GM12878 (cell line): ENCODE measurements around the gene SORL1. TPM values are rescaled to one million over a fixed set of nuclear protein-coding genes. Genes with fewer than 3 reads are reported as not detected.

Experiments used
- ATAC-seq: fragments of 200-7000 bp; cut with Tn5 transposase; 3 replicates; pipeline ENCODE4 v1.9.1; 2020; ENCODE audit warnings: mild to moderate bottlenecking, moderate library complexity
- BruUV-seq: library from RNA; stranded (reverse); fragments of 400-500 nt; replicated peaks from 2 replicates; lab custom pipeline; 2021; lab: Mats Ljungman, UMichigan
- CTCF ChIA-PET: fragments of 300-600 bp; sonication (Branson Sonifier 250); formaldehyde crosslinking; extraction: SDS; loops from one replicate; lab custom pipeline; 2021; ENCODE audit warnings: inconsistent platforms; lab: Yijun Ruan, JAX
- POLR2A ChIA-PET: fragments of 350-600 bp; formaldehyde crosslinking; extraction: SDS; loops from one replicate; lab custom pipeline; 2021; ENCODE audit warnings: inconsistent platforms; lab: Charles Lee
- RAD21 ChIA-PET: fragments of 300-600 bp; sonication (Branson Sonifier 250); formaldehyde crosslinking; loops from one replicate; lab custom pipeline; 2023; ENCODE audit warnings: antibody characterized with exemption; ENCODE audit not compliant: unreplicated experiment; lab: Charles Lee
- SMC1A ChIA-PET: fragments of 300-600 bp; sonication (Branson Sonifier 250); formaldehyde crosslinking; loops from one replicate; lab custom pipeline; 2023; ENCODE audit not compliant: unreplicated experiment, uncharacterized antibody; lab: Charles Lee
- DNase-seq: peaks from one replicate; pipeline ENCODE4 v3.0.0-alpha.2; 2011; ENCODE audit warnings: low read depth, low spot score
- FAIRE-seq: peaks from 3 replicates; lab custom pipeline; 2011; peaks lifted over from hg19 to GRCh38; lab: Jason Lieb, UNC
- H2AFZ ChIP-seq: 2 replicates; pipeline ENCODE4 v1.6.0; 2011; ENCODE audit warnings: low read depth, low read length, control low read depth; ENCODE audit not compliant: control insufficient read depth
- H3K27ac ChIP-seq: 2 replicates; pipeline ENCODE4 v1.5.1; 2011; ENCODE audit warnings: control low read depth; ENCODE audit not compliant: control insufficient read depth, insufficient read depth
- H3K27me3 ChIP-seq, 2 experiments: replicated peaks in 1 of 2; 2 replicates each; pipeline versions ENCODE4 v1.6.0 to v1.6.1; 2011; ENCODE audit warnings: low read length in 1 of 2; ENCODE audit not compliant: control insufficient read depth in 2 of 2, insufficient read depth in 2 of 2
- H3K36me3 ChIP-seq, 2 experiments: 2 replicates each; pipeline ENCODE4 v1.5.1; 2011; ENCODE audit warnings: low read length in 1 of 2; ENCODE audit not compliant: control insufficient read depth in 2 of 2, insufficient read depth in 2 of 2
- H3K4me1 ChIP-seq: 2 replicates; pipeline ENCODE4 v1.6.1; 2011; ENCODE audit warnings: mild to moderate bottlenecking, low read length, moderate library complexity, mixed read lengths; ENCODE audit not compliant: control insufficient read depth, insufficient read depth
- H3K4me2 ChIP-seq: 2 replicates; pipeline ENCODE4 v1.6.0; 2011; ENCODE audit warnings: control low read depth; ENCODE audit not compliant: control insufficient read depth, insufficient read depth
- H3K4me3 ChIP-seq: fragments of 200-600 bp; sonication (generic); 2 replicates; pipeline ENCODE4 v1.5.1; 2016
- H3K79me2 ChIP-seq: 2 replicates; pipeline ENCODE4 v1.6.0; 2011; ENCODE audit warnings: low read length; ENCODE audit not compliant: control insufficient read depth, insufficient read depth
- H3K9ac ChIP-seq: 2 replicates; pipeline ENCODE4 v1.8.0; 2011; ENCODE audit warnings: low read length, control low read depth, mixed read lengths; ENCODE audit not compliant: control insufficient read depth, insufficient read depth
- H3K9me3 ChIP-seq: replicated peaks from 3 replicates; pipeline ENCODE4 v1.5.1; 2011; ENCODE audit warnings: mild to moderate bottlenecking, low read length; ENCODE audit not compliant: control insufficient read depth, insufficient read depth
- H4K20me1 ChIP-seq: 2 replicates; pipeline ENCODE4 v1.6.0; 2011; ENCODE audit not compliant: control insufficient read depth, insufficient read depth
- ATF7 ChIP-seq: fragments of 450-650 bp; IDR thresholded peaks from 2 replicates; pipeline ENCODE4 v1.6.1; 2016; ENCODE audit warnings: low read depth, mild to moderate bottlenecking
- BMI1 ChIP-seq: fragments of 450-650 bp; IDR thresholded peaks from 2 replicates; pipeline ENCODE4 v1.6.1; 2016; ENCODE audit warnings: mild to moderate bottlenecking, moderate library complexity, borderline replicate concordance
- ESRRA ChIP-seq: IDR thresholded peaks from 2 replicates; pipeline ENCODE4 v1.6.1; 2012; ENCODE audit warnings: mild to moderate bottlenecking, low read length, improper control_type of control experiment
- FOS ChIP-seq: IDR thresholded peaks from 3 replicates; pipeline ENCODE4 v1.6.1; 2011; ENCODE audit warnings: borderline replicate concordance; ENCODE audit not compliant: insufficient read length; ENCODE audit errors: extremely low read depth
- FOXK2 ChIP-seq: fragments of 450-650 bp; IDR thresholded peaks from 2 replicates; pipeline ENCODE4 v1.6.1; 2017; ENCODE audit warnings: mild to moderate bottlenecking, moderate library complexity
- FOXM1 ChIP-seq: IDR thresholded peaks from 2 replicates; pipeline ENCODE4 v1.6.1; 2012; ENCODE audit warnings: low read depth, mild to moderate bottlenecking, inconsistent platforms, low read length, moderate library complexity
- MYB ChIP-seq: fragments of 150-350 bp; IDR thresholded peaks from 2 replicates; pipeline ENCODE4 v1.6.1; 2014; ENCODE audit warnings: mild to moderate bottlenecking, low read depth, low read length, borderline replicate concordance
- PAX5 ChIP-seq: IDR thresholded peaks from 2 replicates; pipeline ENCODE4 v1.6.1; 2011; ENCODE audit warnings: low read depth, low read length, borderline replicate concordance
- SMAD5 ChIP-seq: IDR thresholded peaks from 2 replicates; pipeline ENCODE4 v1.6.1; 2016; ENCODE audit warnings: antibody characterized with exemption, low read depth
- STAT1 ChIP-seq: fragments of 450-650 bp; conservative IDR thresholded peaks from 2 replicates; pipeline ENCODE4 v1.6.1; 2014; ENCODE audit warnings: antibody characterized with exemption, mild to moderate bottlenecking
- USF2 ChIP-seq: IDR thresholded peaks from 2 replicates; pipeline ENCODE4 v1.6.1; 2011; ENCODE audit warnings: low read depth, low read length, improper control_type of control experiment, borderline replicate concordance
- WGBS: methylation state at CpG from one replicate; pipeline ENCODE4 v1.1.6; 2016; ENCODE audit warnings: low lambda C conversion rate; ENCODE audit not compliant: insufficient replicate concordance, insufficient coverage; ENCODE audit errors: missing lambda C conversion rate; 5-methylcytosine and 5-hydroxymethylcytosine counted together
- in situ Hi-C: fragments of 300-500 bp; cut with MboI; formaldehyde crosslinking; loops from 9 replicates; pipeline ENCODE4 v1.14.3; 2018; ENCODE audit warnings: mixed read lengths
- intact Hi-C: fragments of 100-400 bp; cut with micrococcal nuclease; formaldehyde crosslinking; loops from one replicate; pipeline ENCODE4 v1.14.2; 2022; ENCODE audit not compliant: unreplicated experiment
- polyA plus RNA-seq, 11 experiments: library from polyadenylated mRNA; depleted of rRNA in 4 of 11; unstranded in 6 of 11; stranded (reverse) in 5 of 11; fragments of >200 nt; fragmentation: Nextera tagmentation in 4 of 11; fragmentation: Illumina TruSeq in 1 of 11; extraction: Ambion mirVana in 4 of 11; extraction: Trizol in 1 of 11; gene quantifications; 1 replicate in 1 of 11; 2 replicates in 10 of 11; pipeline versions ENCODE4 v1.2.1 to v1.2.3, GENCODE V29; 2011 to 2016; ENCODE audit warnings: inconsistent platforms in 2 of 11, missing spikeins in 2 of 11, low read depth in 1 of 11
- total RNA-seq, 4 experiments: library from RNA; depleted of rRNA in 3 of 4; stranded (reverse); fragments of >200 nt in 3 of 4; fragmentation: Illumina TruSeq in 1 of 4; extraction: Trizol in 1 of 4; gene quantifications; 2 replicates each; pipeline versions ENCODE4 v1.2.1 to v1.2.3, GENCODE V29; 2013 to 2021
- TF ChIP-seq, protein P1 (sequence below): fragments of 450-650 bp; IDR thresholded peaks from 2 replicates; pipeline ENCODE4 v1.6.1; 2017; ENCODE audit warnings: mild to moderate bottlenecking, moderate library complexity

The SORL1 gene
- total and polyA plus RNA-seq, 10 of the 15 experiments (the other 5 are each of a cell fraction or from before 2014, with no cell fraction given) = 20.2 to 107 (median 59.9) TPM

DNA sequence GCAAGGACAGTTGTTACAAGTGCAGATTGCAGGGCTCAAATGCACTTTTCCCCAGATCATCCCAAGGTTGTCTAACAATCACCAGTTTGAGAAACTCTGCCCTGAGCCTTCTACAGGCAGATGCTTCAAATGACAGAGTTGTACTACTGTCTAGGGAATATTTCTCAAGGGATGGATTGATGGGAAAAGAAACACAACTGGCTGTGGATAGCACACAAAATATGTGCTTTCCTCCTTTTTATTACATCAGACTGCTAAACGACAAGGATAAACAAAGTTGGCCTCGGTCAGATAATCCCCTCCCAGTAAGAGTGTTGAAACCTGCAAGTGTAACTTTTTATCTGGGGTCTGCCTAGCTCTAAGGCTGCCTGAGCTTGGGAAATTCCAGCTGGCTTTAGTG lies 47.3 kb downstream of the SORL1 start (continued):
- TF ChIP-seq, protein P1, sequence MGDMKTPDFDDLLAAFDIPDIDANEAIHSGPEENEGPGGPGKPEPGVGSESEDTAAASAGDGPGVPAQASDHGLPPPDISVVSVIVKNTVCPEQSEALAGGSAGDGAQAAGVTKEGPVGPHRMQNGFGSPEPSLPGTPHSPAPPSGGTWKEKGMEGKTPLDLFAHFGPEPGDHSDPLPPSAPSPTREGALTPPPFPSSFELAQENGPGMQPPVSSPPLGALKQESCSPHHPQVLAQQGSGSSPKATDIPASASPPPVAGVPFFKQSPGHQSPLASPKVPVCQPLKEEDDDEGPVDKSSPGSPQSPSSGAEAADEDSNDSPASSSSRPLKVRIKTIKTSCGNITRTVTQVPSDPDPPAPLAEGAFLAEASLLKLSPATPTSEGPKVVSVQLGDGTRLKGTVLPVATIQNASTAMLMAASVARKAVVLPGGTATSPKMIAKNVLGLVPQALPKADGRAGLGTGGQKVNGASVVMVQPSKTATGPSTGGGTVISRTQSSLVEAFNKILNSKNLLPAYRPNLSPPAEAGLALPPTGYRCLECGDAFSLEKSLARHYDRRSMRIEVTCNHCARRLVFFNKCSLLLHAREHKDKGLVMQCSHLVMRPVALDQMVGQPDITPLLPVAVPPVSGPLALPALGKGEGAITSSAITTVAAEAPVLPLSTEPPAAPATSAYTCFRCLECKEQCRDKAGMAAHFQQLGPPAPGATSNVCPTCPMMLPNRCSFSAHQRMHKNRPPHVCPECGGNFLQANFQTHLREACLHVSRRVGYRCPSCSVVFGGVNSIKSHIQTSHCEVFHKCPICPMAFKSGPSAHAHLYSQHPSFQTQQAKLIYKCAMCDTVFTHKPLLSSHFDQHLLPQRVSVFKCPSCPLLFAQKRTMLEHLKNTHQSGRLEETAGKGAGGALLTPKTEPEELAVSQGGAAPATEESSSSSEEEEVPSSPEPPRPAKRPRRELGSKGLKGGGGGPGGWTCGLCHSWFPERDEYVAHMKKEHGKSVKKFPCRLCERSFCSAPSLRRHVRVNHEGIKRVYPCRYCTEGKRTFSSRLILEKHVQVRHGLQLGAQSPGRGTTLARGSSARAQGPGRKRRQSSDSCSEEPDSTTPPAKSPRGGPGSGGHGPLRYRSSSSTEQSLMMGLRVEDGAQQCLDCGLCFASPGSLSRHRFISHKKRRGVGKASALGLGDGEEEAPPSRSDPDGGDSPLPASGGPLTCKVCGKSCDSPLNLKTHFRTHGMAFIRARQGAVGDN = no peak
- TF ChIP-seq FOXK2 (no peak), BMI1 (no peak), STAT1 (no peak), FOXM1 (no peak)

DNA sequence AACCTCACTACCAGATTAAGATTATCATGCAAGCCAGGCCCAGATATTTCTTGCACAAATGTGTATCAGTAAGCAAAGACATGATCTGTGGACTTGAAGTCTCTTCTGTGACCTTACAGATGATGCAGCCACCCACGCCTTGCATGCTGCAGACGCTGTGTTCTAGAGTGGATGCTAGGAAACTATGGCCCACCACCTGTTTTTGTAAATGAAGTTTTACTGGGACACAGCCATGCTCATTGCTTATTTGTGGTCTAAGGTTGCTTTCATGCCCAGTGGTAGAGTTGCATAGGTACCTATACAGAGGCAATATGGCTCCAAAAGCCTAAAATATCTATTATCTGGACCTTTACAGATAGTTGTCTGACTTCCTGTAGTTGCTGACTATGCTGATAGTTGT lies 48.2 kb downstream of the SORL1 start:
- no peaks in the 10 kb centered on the region for H4K20me1 ChIP-seq
- in situ Hi-C loops = no loop called here
- ChIA-PET SMC1A (interaction anchor here (0.5 to 1.6 kb wide), 4 partner anchors 8 to 106 kb away, joined by 3 to 5 read pairs (median 4); no protein-coding TSS in a partner anchor), CTCF (interaction anchor here (2.3 kb wide), 1 partner anchor 8 kb away, joined by 9 read pairs; no protein-coding TSS in a partner anchor), POLR2A (no interaction called here), RAD21 (no interaction called here)
- H3K36me3 ChIP-seq = peaks cover 19 to 59% of the 10 kb centered on the region in 2 experiments
- H3K27me3 ChIP-seq = no peaks in the 10 kb centered on the region
- peaks cover 13% of the 10 kb centered on the region for H3K79me2 ChIP-seq
- H3K4me2 ChIP-seq = no peak overlapping the region
- no peak for TF ChIP-seq ESRRA
- TF ChIP-seq ATF7 = no peak
- no peak for TF ChIP-seq SMAD5
- no peak for TF ChIP-seq USF2
- no peak for TF ChIP-seq PAX5
- no peak for TF ChIP-seq FOS
- no peak for TF ChIP-seq MYB
- TF ChIP-seq, all 136 proteins: peak for 0
- WGBS = 100% methylated on average over 2 of the region's 2 CpGs
- Histone ChIP-seq H3K4me3 (no peak overlapping the region), H3K27ac (no peak overlapping the region), H3K9me3 (peaks cover 6% of the 10 kb centered on the region; the same call in 2 of the 3 replicates), H3K4me1 (peaks cover 4% of the 10 kb centered on the region), H3K9ac (no peak overlapping the region), H2AFZ (no peak overlapping the region)
- ATAC-seq (no peak), DNase-seq (no peak), FAIRE-seq (no peak)
- no TSS peak for BruUV-seq
- intact Hi-C loops = no loop called here
